Stomach smooth muscle (tissue), 2 donors: ENCODE results near the gene CATSPERB.
"Not testable (repeated sequence)": the region's sequence is repeated elsewhere in the genome, so short reads cannot be mapped to it uniquely, and the experiment has no call there.

Experiments
- H3K27ac ChIP-seq: one replicate; pipeline ENCODE4 v1.7.0; 2013; ENCODE audit warnings: mild to moderate bottlenecking, low read length, inconsistent platforms
- H3K27me3 ChIP-seq, 2 donors: one replicate each; pipeline ENCODE4 v1.7.0; 2013; ENCODE audit warnings: low read length in 2 of 2; ENCODE audit not compliant: insufficient read depth in 2 of 2, control insufficient read depth in 1 of 2
- H3K36me3 ChIP-seq, 2 donors: one replicate each; pipeline ENCODE4 v1.7.0; 2013; ENCODE audit warnings: low read length in 2 of 2; ENCODE audit not compliant: control insufficient read depth in 2 of 2, insufficient read depth in 2 of 2
- H3K4me1 ChIP-seq: one replicate; pipeline ENCODE4 v1.7.0; 2013; ENCODE audit warnings: low read length; ENCODE audit not compliant: control insufficient read depth, insufficient read depth
- H3K4me3 ChIP-seq, 2 donors: one replicate each; pipeline ENCODE4 v1.7.0; 2013; ENCODE audit warnings: low read length in 2 of 2
- H3K9ac ChIP-seq, 2 donors: one replicate each; pipeline ENCODE4 v1.7.0; 2013; ENCODE audit warnings: low read length in 2 of 2, mild to moderate bottlenecking in 1 of 2
- H3K9me3 ChIP-seq, 2 donors: one replicate each; pipeline ENCODE4 v1.7.0; 2013; ENCODE audit warnings: low read length in 2 of 2; ENCODE audit not compliant: control insufficient read depth in 2 of 2
- donor health status: healthy.
- donor health status: Pancreatic carcinoma.

Gene CATSPERB

DNA sequence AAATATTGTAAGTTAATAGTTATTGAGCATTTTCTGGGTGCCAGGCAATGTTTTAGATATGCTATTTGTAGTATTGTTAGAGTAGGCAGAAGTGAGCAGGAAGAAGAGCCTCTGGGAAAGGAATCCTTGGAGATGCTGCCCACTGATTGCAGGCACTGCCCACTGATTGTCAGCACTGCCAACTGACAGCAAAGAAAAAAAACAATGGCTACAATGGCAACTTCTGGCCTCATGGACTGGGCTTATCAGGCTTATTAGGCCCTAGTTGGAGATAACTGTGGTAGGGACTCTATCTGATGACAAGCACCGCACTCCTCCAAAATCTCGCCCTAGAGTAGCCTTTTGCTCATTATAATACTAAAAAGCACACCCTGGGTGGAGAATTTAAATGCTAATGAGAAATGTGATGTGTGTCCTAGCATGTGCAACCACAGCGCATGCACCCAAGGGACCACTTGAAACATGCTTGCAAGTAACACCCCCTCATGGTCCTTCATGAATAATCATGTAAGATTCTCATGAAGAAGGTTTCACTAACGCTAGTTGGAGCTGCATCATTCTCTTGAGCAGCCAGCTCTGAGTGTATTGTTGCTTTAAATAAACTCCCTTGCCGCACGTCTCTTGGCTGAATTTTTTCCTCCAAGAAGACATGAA, 118.3 kb downstream of the CATSPERB start:
- no peaks in the 10 kb centered on the region for H3K36me3 ChIP-seq
- H3K9ac ChIP-seq, result no peak overlapping the region
- no peaks in the 10 kb centered on the region for H3K27me3 ChIP-seq
- H3K9me3 ChIP-seq, result no peaks in the 10 kb centered on the region
- no peaks in the 10 kb centered on the region for H3K4me1 ChIP-seq
- H3K4me3 ChIP-seq, result no peak overlapping the region
- H3K27ac ChIP-seq, result no peak overlapping the region

DNA sequence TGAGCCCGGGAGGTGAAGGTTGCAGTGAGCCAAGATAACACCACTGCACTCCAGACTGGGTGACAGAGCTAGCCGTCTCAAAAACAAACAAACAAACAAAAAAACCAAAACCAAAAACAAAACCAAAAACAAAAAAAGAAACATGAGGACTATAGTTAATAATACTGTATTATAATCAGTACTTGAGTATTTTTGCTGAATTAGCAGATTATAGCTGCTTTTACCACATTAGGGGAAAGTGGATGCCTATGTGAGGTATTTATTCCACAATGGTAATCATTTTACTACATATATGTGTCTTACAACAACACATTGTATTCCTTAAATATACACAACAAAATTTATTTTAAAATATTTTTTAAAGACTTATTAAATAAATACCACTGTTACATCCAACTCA, 120.4 kb downstream of the CATSPERB start:
- no peak overlapping the region for H3K27ac ChIP-seq
- H3K9ac ChIP-seq, result no peak overlapping the region
- no peaks in the 10 kb centered on the region for H3K36me3 ChIP-seq
- no peak overlapping the region for H3K4me3 ChIP-seq
- no peaks in the 10 kb centered on the region for H3K4me1 ChIP-seq
- H3K27me3 ChIP-seq, result no peaks in the 10 kb centered on the region
- H3K9me3 ChIP-seq, result no peaks in the 10 kb centered on the region

DNA sequence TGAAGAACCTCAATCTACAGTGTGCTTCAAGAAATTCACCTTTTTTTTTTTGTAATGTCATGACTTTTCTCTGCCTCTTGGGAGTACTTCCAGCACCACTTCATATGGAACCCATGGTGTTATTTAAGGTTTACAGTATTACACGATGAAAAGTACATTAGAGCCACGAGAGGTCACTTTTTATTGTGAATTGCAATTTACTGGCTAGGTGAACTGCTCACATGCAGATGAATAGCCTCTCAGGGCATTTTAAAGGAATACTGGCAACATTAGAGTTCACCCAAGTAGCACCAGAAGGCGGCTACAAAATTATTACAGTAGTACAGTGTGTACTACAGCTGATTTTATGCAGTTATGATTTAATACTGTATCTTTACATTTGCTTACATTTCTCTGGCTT, 122.7 kb downstream of the CATSPERB start:
- H3K9ac ChIP-seq, result no peak overlapping the region
- peaks cover 0 to 2% of the 10 kb centered on the region in 2 donors for H3K27me3 ChIP-seq
- no peak overlapping the region for H3K27ac ChIP-seq
- H3K4me3 ChIP-seq, result no peak overlapping the region
- no peaks in the 10 kb centered on the region for H3K36me3 ChIP-seq
- H3K4me1 ChIP-seq, result no peaks in the 10 kb centered on the region
- no peaks in the 10 kb centered on the region for H3K9me3 ChIP-seq

DNA sequence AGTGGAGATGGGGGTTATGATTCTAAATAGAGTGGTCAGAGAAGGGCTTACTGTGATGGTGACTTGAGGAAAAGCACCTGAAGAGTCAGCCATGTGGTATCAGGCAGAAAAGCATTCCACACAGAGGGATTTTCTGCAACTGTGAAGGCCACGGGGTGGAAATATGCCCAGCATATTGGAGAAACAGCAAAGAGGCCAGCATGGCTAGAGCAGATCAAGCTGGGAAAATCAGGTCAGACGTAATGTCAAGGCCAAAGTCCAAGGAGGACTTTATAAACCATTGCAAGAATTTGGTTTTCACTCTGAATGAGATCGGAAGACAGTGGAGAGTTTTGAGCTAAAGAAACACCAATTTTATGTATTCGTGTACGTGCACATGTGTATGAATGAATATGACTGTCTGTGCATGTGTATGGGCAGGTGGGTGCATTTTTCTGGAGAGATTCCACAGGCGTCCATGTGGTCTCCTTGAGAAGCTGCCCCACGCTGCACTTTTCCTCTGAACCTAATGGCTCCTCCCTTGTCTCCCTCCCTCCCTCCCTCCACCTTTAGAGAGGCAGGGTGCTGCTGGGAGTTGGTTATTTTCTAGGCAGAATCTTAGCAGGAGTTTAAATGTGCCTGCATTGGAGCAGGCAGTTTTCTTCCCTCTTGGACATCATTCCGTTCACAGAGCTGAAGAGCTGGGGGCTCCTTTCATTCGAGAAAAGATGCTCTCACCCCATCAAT, 124.4 kb downstream of the CATSPERB start:
- Histone ChIP-seq H3K9me3 (no peaks in the 10 kb centered on the region), H3K9ac (no peak overlapping the region), H3K4me1 (no peaks in the 10 kb centered on the region), H3K36me3 (no peaks in the 10 kb centered on the region), H3K4me3 (no peak overlapping the region), H3K27ac (no peak overlapping the region), H3K27me3 (peaks cover 0 to 2% of the 10 kb centered on the region in 2 donors)

DNA sequence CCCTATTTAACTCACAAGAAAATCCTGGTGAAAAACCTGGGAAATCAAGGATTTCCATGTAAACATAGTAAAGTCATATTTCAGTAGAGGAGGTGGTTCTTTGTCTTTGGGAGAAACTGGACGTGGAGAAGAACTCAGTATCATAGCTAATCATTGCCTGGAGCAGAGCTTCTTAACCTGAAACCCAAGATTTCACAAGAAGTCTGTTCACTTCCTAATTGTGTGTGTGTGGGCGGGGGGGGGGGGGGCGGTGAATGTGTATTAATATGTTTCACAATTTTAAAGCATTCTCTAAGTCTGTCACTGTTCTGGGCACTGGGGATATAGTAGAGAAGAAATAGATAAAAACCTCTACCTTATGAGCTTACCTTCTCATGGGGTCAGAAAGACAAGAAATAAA, 125.0 kb downstream of the CATSPERB start:
- H3K27ac ChIP-seq, result no peak overlapping the region

DNA sequence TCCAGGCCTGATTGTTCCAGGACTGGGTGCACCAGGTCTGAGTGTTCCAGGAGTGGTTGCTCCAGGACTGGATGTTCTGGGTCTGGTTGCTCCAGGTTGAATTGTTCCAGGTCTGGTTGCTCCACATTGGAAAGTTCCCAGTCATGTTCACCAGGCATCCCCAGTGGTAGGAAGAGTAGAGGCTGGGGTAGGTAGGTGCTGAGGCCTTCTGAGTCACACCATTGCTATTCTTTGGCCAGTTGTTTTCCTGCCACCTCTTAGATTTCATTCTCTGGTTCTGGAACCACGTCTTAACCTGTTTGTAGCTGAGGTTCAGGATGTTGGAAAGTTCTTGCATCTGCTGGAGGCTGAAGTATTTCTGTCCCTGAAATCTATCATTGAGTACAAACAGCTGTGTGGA, 127.3 kb downstream of the CATSPERB start:
- not testable (repeated sequence) for H3K4me1 ChIP-seq, H3K4me3 ChIP-seq, H3K9ac ChIP-seq, H3K9me3 ChIP-seq, H3K27me3 ChIP-seq, H3K36me3 ChIP-seq, H3K27ac ChIP-seq

More for the DNA sequence above, 125.0 kb downstream of the CATSPERB start:
- H3K36me3 ChIP-seq, result no peaks in the 10 kb centered on the region
- H3K4me3 ChIP-seq, result no peak overlapping the region
- peaks cover 0 to 2% of the 10 kb centered on the region in 2 donors for H3K27me3 ChIP-seq
- H3K9ac ChIP-seq, result no peak overlapping the region
- H3K9me3 ChIP-seq, result no peaks in the 10 kb centered on the region
- no peaks in the 10 kb centered on the region for H3K4me1 ChIP-seq

DNA sequence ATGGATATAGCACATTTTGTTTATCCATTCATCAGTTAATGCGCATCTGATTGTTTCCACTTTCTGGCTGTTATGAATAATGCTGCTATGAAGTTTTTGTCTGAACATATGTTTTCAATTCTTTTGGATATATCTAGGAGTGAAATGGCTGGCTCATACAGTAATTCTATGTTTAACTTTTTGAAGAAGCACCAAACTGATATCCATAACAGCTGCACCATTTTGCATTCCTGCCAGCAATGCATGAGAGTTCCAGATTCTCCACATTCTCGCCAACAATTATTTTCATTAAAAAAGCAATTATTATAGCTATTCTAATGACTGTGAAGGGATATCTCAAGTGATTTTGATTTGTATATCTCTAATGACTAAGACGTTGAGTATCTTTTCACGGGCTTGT, 131.9 kb downstream of the CATSPERB start:
- Histone ChIP-seq H3K27me3 (no peaks in the 10 kb centered on the region), H3K4me3 (no peak overlapping the region), H3K9ac (no peak overlapping the region), H3K4me1 (no peaks in the 10 kb centered on the region), H3K27ac (no peak overlapping the region), H3K9me3 (no peaks in the 10 kb centered on the region), H3K36me3 (no peaks in the 10 kb centered on the region)

DNA sequence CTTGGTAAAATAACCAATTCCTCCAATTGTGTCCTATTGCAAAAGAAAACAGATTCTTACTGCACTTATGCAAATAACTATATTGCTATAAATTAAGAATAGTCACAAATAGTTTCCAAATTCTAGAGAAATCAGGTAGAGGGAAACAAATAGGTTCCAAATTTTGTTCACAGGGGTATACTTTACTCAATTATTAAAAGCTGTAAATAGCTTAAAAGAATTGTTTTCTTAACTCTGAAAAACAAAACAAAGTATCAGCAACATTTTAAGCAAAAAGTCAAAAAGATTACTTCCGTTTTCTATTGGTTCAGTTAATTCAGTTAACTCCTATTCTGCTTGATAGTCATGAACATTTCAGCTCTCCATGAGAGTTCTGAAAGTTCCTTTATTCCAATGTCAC, 136.2 kb downstream of the CATSPERB start:
- Histone ChIP-seq H3K27ac (no peak overlapping the region), H3K9me3 (no peaks in the 10 kb centered on the region), H3K27me3 (no peaks in the 10 kb centered on the region), H3K4me3 (no peak overlapping the region), H3K4me1 (no peaks in the 10 kb centered on the region), H3K36me3 (no peaks in the 10 kb centered on the region), H3K9ac (no peak overlapping the region)

DNA sequence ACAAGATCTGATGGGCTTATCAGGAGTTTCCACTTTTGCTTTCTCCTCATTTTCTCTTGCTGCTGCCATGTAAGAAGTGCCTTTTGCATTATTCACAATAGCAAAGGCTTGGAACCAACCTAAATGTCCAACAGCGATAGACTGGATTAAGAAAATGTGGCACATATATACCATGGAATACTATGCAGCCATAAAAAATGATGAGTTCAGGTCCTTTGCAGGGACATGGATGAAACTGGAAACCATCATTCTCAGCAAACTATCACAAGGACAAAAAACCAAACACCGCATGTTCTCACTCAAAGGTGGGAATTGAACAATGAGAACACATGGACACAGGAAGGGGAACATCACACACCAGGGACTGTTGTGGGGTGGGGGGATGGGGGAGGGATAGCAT, 137.9 kb downstream of the CATSPERB start:
- H3K4me3 ChIP-seq, H3K36me3 ChIP-seq, H3K27me3 ChIP-seq, H3K9me3 ChIP-seq, H3K27ac ChIP-seq, H3K4me1 ChIP-seq, H3K9ac ChIP-seq: not testable (repeated sequence)

DNA sequence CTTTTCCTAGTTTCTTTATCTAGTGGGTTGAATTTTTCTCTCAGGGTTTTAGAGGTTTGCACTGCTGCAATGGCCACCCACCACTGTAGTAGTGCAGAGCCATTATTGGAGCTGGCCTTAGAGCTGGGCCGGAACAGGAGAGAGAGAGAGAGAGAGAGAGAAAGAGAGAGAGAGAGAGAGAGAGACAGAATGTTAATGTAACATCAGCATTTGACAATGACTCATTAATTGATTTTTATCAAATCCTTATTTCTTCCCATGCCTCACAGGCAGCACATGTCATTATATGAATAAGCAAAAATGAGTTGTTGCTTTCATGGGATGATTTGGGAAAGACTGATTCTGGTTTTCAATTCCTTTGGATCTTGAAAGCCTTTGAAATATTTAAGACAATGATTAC, 145.5 kb downstream of the CATSPERB start:
- Histone ChIP-seq H3K27ac (no peak overlapping the region), H3K9ac (no peak overlapping the region), H3K4me3 (no peak overlapping the region), H3K9me3 (no peaks in the 10 kb centered on the region), H3K27me3 (peaks cover 0 to 5% of the 10 kb centered on the region in 2 donors), H3K4me1 (no peaks in the 10 kb centered on the region), H3K36me3 (no peaks in the 10 kb centered on the region)

DNA sequence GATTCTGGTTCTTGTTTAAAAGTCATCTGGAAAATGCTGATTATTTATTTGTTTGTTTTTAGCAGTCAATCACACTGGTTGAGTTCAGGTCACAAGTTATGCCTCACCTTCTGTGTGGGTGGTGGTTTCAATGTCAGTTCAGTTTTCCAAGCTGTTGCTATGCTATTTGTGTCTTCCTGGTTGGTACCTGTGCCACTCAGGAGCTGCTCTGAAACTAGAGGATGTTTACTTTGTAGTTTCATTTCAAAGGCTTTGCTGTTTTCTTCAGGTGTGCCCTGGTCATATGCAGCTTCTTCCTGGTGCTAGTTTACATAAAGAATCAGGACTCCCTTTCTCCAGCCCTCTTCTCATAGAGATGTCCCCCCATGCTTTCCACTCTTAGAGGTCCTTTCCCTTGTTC, 146.0 kb downstream of the CATSPERB start:
- H3K4me3 ChIP-seq, result no peak overlapping the region
- no peaks in the 10 kb centered on the region for H3K36me3 ChIP-seq
- H3K27ac ChIP-seq, result no peak overlapping the region
- no peak overlapping the region for H3K9ac ChIP-seq
- peaks cover 0 to 5% of the 10 kb centered on the region in 2 donors for H3K27me3 ChIP-seq
- H3K9me3 ChIP-seq, result no peaks in the 10 kb centered on the region
- no peaks in the 10 kb centered on the region for H3K4me1 ChIP-seq
